HEK293T (cell line): ENCODE results near the gene ANO9.

Source experiments
- CTCF ChIA-PET: fragments of 350-600 bp; formaldehyde crosslinking; extraction: SDS; loops from one replicate; lab custom pipeline; 2021; ENCODE audit warnings: antibody characterized with exemption, inconsistent platforms; lab: Yijun Ruan, JAX
- POLR2A ChIA-PET: fragments of 350-600 bp; formaldehyde crosslinking; extraction: SDS; loops from one replicate; lab custom pipeline; 2020; ENCODE audit warnings: antibody characterized with exemption, inconsistent platforms; lab: Yijun Ruan, JAX
- DNase-seq: peaks from one replicate; pipeline ENCODE4 v3.0.0; 2012; ENCODE audit warnings: mixed read lengths; ENCODE audit errors: extremely low spot score
- ARNT ChIP-seq: fragments of 450-650 bp; IDR thresholded peaks from 2 replicates; pipeline ENCODE4 v1.6.1; 2017; ENCODE audit warnings: mild to moderate bottlenecking
- BHLHE40 ChIP-seq: fragments of 450-650 bp; IDR thresholded peaks from 2 replicates; pipeline ENCODE4 v1.6.1; 2016; ENCODE audit warnings: mild to moderate bottlenecking, moderate library complexity, borderline replicate concordance
- CTBP1 ChIP-seq: fragments of 450-650 bp; IDR thresholded peaks from 2 replicates; pipeline ENCODE4 v1.6.1; 2016; ENCODE audit warnings: borderline replicate concordance
- ELF4 ChIP-seq: fragments of 450-650 bp; IDR thresholded peaks from 2 replicates; pipeline ENCODE4 v1.6.1; 2017; ENCODE audit warnings: antibody characterized with exemption
- FOXA1 ChIP-seq: fragments of 450-650 bp; IDR thresholded peaks from 2 replicates; pipeline ENCODE4 v1.6.1; 2016; ENCODE audit warnings: mild to moderate bottlenecking
- FOXK2 ChIP-seq: fragments of 450-650 bp; IDR thresholded peaks from 2 replicates; pipeline ENCODE4 v1.6.1; 2016; ENCODE audit warnings: mild to moderate bottlenecking
- FOXM1 ChIP-seq: fragments of 450-650 bp; IDR thresholded peaks from 2 replicates; pipeline ENCODE4 v1.6.1; 2017; ENCODE audit warnings: mild to moderate bottlenecking, borderline replicate concordance
- HDGF ChIP-seq: fragments of 450-650 bp; IDR thresholded peaks from 2 replicates; pipeline ENCODE4 v1.6.1; 2017; ENCODE audit warnings: antibody characterized with exemption, borderline replicate concordance
- L3MBTL2 ChIP-seq: fragments of 450-650 bp; conservative IDR thresholded peaks from 2 replicates; pipeline ENCODE4 v1.6.1; 2016; ENCODE audit warnings: mild to moderate bottlenecking
- LEF1 ChIP-seq: fragments of 450-650 bp; IDR thresholded peaks from 2 replicates; pipeline ENCODE4 v1.6.1; 2017; ENCODE audit warnings: mild to moderate bottlenecking, borderline replicate concordance
- NFRKB ChIP-seq: fragments of 450-650 bp; IDR thresholded peaks from 2 replicates; pipeline ENCODE4 v1.6.1; 2016; ENCODE audit warnings: mild to moderate bottlenecking, moderate library complexity
- SP1 ChIP-seq: fragments of 450-650 bp; IDR thresholded peaks from 2 replicates; pipeline ENCODE4 v1.6.1; 2017
- SUZ12 ChIP-seq: fragments of 450-650 bp; IDR thresholded peaks from 2 replicates; pipeline ENCODE4 v1.6.1; 2016; ENCODE audit warnings: mild to moderate bottlenecking
- TARDBP ChIP-seq: fragments of 450-650 bp; IDR thresholded peaks from 2 replicates; pipeline ENCODE4 v1.6.1; 2016
- ZNF384 ChIP-seq: fragments of 450-650 bp; IDR thresholded peaks from 2 replicates; pipeline ENCODE4 v1.6.1; 2016
- TF ChIP-seq, protein P1 (sequence below): fragments of 450-650 bp; IDR thresholded peaks from 2 replicates; pipeline ENCODE4 v1.6.1; 2016

The ANO9 gene

GRCh38 chr11:451738-452137, 9.9 kb upstream of the ANO9 start:
- ChIA-PET CTCF (no interaction called here), POLR2A (interaction anchor here (4.7 kb wide), 1 partner anchor 244 kb away, joined by 41 read pairs; the partner anchor contains the start of genes BET1L and RIC8A)
- TF ChIP-seq ZNF384, result no peak
- TF ChIP-seq SUZ12, result no peak
- no peak for TF ChIP-seq NFRKB
- no peak for TF ChIP-seq L3MBTL2
- TF ChIP-seq FOXM1, result no peak
- no peak for TF ChIP-seq BHLHE40
- no peak for TF ChIP-seq HDGF
- TF ChIP-seq FOXK2, result no peak
- DNase-seq, result no peak

DNA sequence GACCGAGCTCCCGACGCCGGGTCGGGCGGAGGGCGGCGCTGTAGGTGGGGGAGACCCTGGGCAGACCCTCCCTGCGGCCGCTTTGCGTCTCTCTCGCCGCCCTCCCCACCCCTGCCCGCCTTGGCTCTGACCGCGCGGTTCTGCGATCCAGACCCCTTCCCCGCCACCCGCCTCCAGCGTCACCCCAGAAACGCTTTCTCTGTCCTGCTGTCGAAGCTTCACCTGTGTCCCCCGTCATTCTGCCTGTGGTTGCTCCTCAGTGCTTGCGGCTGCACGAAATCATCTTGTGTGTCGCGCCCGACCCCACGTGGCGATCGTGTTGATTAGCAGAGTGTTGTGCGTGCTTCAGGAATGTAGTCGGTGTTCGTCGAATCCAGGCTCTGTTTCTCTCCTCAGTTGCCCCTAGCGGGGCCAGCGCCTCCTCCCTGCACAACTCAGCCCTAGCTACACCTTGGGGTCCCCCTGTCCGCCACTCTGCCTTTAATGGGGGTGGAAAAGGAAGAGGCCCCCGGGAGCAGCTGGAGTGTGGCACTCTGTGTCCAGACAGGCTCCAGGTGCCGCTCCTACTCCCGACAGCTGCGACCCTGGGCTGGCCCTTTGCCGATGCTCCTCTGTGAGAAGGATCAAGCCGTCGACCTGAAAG, 9.1 kb upstream of the ANO9 start:
- TF ChIP-seq L3MBTL2 (peak; percentile 86), ELF4 (no peak)
- CTCF ChIA-PET, result interaction anchor here (0.5 kb wide), 1 partner anchor 35 kb away, joined by 3 read pairs; no protein-coding TSS in a partner anchor
- POLR2A ChIA-PET, result interaction anchor here (1.5 to 4.7 kb wide), 3 partner anchors 67 to 243 kb away, joined by 5 to 41 read pairs (median 5); partner anchors contain the start of genes BET1L and RIC8A
- DNase-seq, result peak; percentile 55

- TF ChIP-seq FOXM1, result peak; percentile 38; the same call in 1 of the 2 replicates
- peak; percentile 48; the same call in 1 of the 2 replicates for TF ChIP-seq LEF1
- no peak for TF ChIP-seq SP1
- peak; percentile 38; the same call in 1 of the 2 replicates for TF ChIP-seq ELF4
- TF ChIP-seq BHLHE40, result no peak
- TF ChIP-seq ARNT, result 0 out of 2 replicates have a peak, but pooled peaks have one; percentile 2
- ChIA-PET CTCF (interaction anchor here (0.5 to 0.6 kb wide), 3 partner anchors 34 to 189 kb away, joined by 3 read pairs; no protein-coding TSS in a partner anchor), POLR2A (interaction anchor here (0.7 to 4.7 kb wide), 14 partner anchors 13 to 242 kb away, joined by 3 to 41 read pairs (median 4); partner anchors contain the start of genes BET1L, RIC8A and RNH1)
- peak; percentile 94 for DNase-seq
Observed at GRCh38 chr11:449889-450808, 8.3 kb upstream of the ANO9 start, which contains the start of gene PTDSS2. PTDSS2 (plus strand) TSS chr11:450279; CDS start chr11:450456, 177 bp downstream.

GRCh38 chr11:447923-448731, 6.3 kb upstream of the ANO9 start:
- TF ChIP-seq L3MBTL2, result peak; percentile 84
- no peak for TF ChIP-seq NFRKB
- TF ChIP-seq LEF1, result no peak
- TF ChIP-seq ARNT, result no peak
- TF ChIP-seq FOXM1, result no peak
- TF ChIP-seq, protein P1, sequence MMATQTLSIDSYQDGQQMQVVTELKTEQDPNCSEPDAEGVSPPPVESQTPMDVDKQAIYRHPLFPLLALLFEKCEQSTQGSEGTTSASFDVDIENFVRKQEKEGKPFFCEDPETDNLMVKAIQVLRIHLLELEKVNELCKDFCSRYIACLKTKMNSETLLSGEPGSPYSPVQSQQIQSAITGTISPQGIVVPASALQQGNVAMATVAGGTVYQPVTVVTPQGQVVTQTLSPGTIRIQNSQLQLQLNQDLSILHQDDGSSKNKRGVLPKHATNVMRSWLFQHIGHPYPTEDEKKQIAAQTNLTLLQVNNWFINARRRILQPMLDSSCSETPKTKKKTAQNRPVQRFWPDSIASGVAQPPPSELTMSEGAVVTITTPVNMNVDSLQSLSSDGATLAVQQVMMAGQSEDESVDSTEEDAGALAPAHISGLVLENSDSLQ, result peak; percentile 80
- no peak for TF ChIP-seq ELF4
- no peak for TF ChIP-seq TARDBP
- no peak for TF ChIP-seq SP1
- TF ChIP-seq BHLHE40, result no peak
- no peak for TF ChIP-seq CTBP1
- no peak for TF ChIP-seq FOXK2
- ChIA-PET POLR2A (interaction anchor here (0.6 to 4.7 kb wide), 11 partner anchors 8 to 240 kb away, joined by 3 to 41 read pairs (median 4); partner anchors contain the start of genes BET1L and RIC8A), CTCF (interaction anchor here (0.6 to 1.3 kb wide), 4 partner anchors 41 to 190 kb away, joined by 3 to 5 read pairs (median 4); no protein-coding TSS in a partner anchor)
- peak; percentile 95 for DNase-seq

GRCh38 chr11:446891-447290, 5.1 kb upstream of the ANO9 start:
- CTCF ChIA-PET, result no interaction called here
- no peak for DNase-seq
- POLR2A ChIA-PET, result interaction anchor here (1.8 to 4.7 kb wide), 2 partner anchors 129 to 239 kb away, joined by 4 to 41 read pairs; partner anchors contain the start of genes BET1L and RIC8A
- TF ChIP-seq ZNF384 (no peak; the same call in 1 of the 2 replicates), FOXA1 (no peak)

GRCh38 chr11:445765-446588, 4.2 kb upstream of the ANO9 start:
- TF ChIP-seq FOXK2, result no peak
- DNase-seq, result no peak
- POLR2A ChIA-PET, result interaction anchor here (0.8 kb wide), 1 partner anchor 239 kb away, joined by 4 read pairs; the partner anchor contains the start of genes BET1L and RIC8A
- CTCF ChIA-PET, result interaction anchor here (0.7 kb wide), 1 partner anchor 73 kb away, joined by 5 read pairs; no protein-coding TSS in a partner anchor
